T-cell (primary cell): ENCODE data around the gene TSC22D1. TPM values are rescaled to one million over a fixed set of nuclear protein-coding genes. Genes with fewer than 3 reads are reported as not detected.

ENCODE experiments used
- ATAC-seq, 4 experiments: fragments of 200-7000 bp in 3 of 4; fragments of 150-1000 bp in 1 of 4; cut with Tn5 transposase; replicated peaks in 1 of 4; 1 replicate in 3 of 4; 2 replicates in 1 of 4; pipeline ENCODE4 v1.10.0; 2021; ENCODE audit warnings: moderate library complexity in 3 of 4, mild to moderate bottlenecking in 2 of 4, moderate number of reproducible peaks in 1 of 4
- CTCF ChIA-PET, 2 donors: fragments of 300-600 bp; sonication (Branson Sonifier 250); formaldehyde crosslinking; loops; one replicate each; lab custom pipeline; 2022; ENCODE audit warnings: antibody characterized with exemption in 2 of 2; lab: Charles Lee
- POLR2A ChIA-PET, 2 donors: fragments of 300-600 bp; sonication (Branson Sonifier 250); formaldehyde crosslinking; loops; one replicate each; lab custom pipeline; 2022; ENCODE audit warnings: antibody characterized with exemption in 2 of 2; lab: Charles Lee
- DNase-seq, 35 experiments: peaks; one replicate each; pipeline versions ENCODE4 v3.0.0 to v3.0.0-alpha.2; 2013 to 2023
- H3K27ac ChIP-seq: one replicate; pipeline ENCODE4 v1.5.1; 2013; ENCODE audit warnings: low read length
- H3K27me3 ChIP-seq, 2 experiments: replicated peaks in 1 of 2; 1 replicate in 1 of 2; 2 replicates in 1 of 2; pipeline versions ENCODE4 v1.6.1 to v1.7.0; 2013; ENCODE audit warnings: low read length in 1 of 2, mixed read lengths in 1 of 2; ENCODE audit not compliant: control insufficient read depth in 2 of 2, insufficient read depth in 2 of 2; ENCODE audit errors: extremely low read depth in 1 of 2
- H3K36me3 ChIP-seq, 2 donors: 1 replicate in 1 of 2; 2 replicates in 1 of 2; pipeline versions ENCODE4 v1.6.1 to v1.7.0; 2013; ENCODE audit warnings: low read length in 1 of 2; ENCODE audit not compliant: control insufficient read depth in 2 of 2, insufficient read depth in 1 of 2; ENCODE audit errors: extremely low read depth in 1 of 2
- H3K4me1 ChIP-seq, 2 experiments: 1 replicate in 1 of 2; 2 replicates in 1 of 2; pipeline versions ENCODE4 v1.6.1 to v1.7.0; 2013; ENCODE audit warnings: low read length in 2 of 2, mixed read lengths in 1 of 2; ENCODE audit not compliant: insufficient read depth in 2 of 2, control insufficient read depth in 1 of 2; ENCODE audit errors: extremely low read depth in 1 of 2
- H3K4me3 ChIP-seq, 2 donors: 1 replicate in 1 of 2; 2 replicates in 1 of 2; pipeline versions ENCODE4 v1.5.1 to v1.7.0; 2013; ENCODE audit warnings: mild to moderate bottlenecking in 2 of 2, low read length in 1 of 2, moderate library complexity in 1 of 2; ENCODE audit not compliant: control insufficient read depth in 1 of 2; ENCODE audit errors: extremely low read depth in 1 of 2
- H3K9me3 ChIP-seq: 2 replicates; pipeline ENCODE4 v1.7.0; 2013
- H3K27ac Mint-ChIP-seq, 2 donors: one replicate each; pipeline ENCODE4 v1.8.0; 2020 to 2021; ENCODE audit warnings: mild to moderate bottlenecking in 2 of 2, mixed read lengths in 2 of 2
- H3K27me3 Mint-ChIP-seq, 2 donors: one replicate each; pipeline ENCODE4 v1.8.0; 2021 to 2022; ENCODE audit warnings: mixed read lengths in 2 of 2
- H3K36me3 Mint-ChIP-seq: one replicate; pipeline ENCODE4 v1.8.0; 2021; ENCODE audit warnings: mixed read lengths
- H3K4me1 Mint-ChIP-seq, 3 donors: one replicate each; pipeline ENCODE4 v1.8.0; 2020 to 2022; ENCODE audit warnings: mixed read lengths in 3 of 3, mild to moderate bottlenecking in 1 of 3
- H3K4me3 Mint-ChIP-seq, 3 donors: one replicate each; pipeline ENCODE4 v1.8.0; 2020 to 2022; ENCODE audit warnings: mild to moderate bottlenecking in 3 of 3, mixed read lengths in 3 of 3, moderate library complexity in 3 of 3
- H3K9me3 Mint-ChIP-seq, 3 donors: one replicate each; pipeline ENCODE4 v1.8.0; 2020 to 2022; ENCODE audit warnings: mixed read lengths in 3 of 3
- WGBS: methylation state at CpG from one replicate; pipeline ENCODE4 v1.1.5; 2013; ENCODE audit warnings: missing lambda C conversion rate; ENCODE audit not compliant: insufficient coverage; 5-methylcytosine and 5-hydroxymethylcytosine counted together
- total RNA-seq, 35 experiments: library from RNA in 6 of 35; stranded (reverse) in 6 of 35; fragments of 120-200 nt in 1 of 35; gene quantifications; one replicate each; pipeline versions ENCODE4 v1.2.1 to v1.2.4 and lab custom pipeline; 2013 to 2026

TSC22D1 gene
- total RNA-seq, 5 donors from 2014 or later (not counting 1 experiment from before 2014, with no cell fraction given): 32.5 to 40.4 (median 36.4) TPM

GRCh38 chr13:44420376-44421220, 155.5 kb downstream of the TSC22D1 start:
- Mint-ChIP-seq H3K9me3 (no peaks in the 10 kb centered on the region), H3K36me3 (no peaks in the 10 kb centered on the region), H3K4me3 (no peak overlapping the region), H3K27ac (no peak overlapping the region), H3K4me1 (no peaks in the 10 kb centered on the region), H3K27me3 (peaks cover 23 to 27% of the 10 kb centered on the region in 2 donors)
- CTCF ChIA-PET: interaction anchor here in 1 of 2 donors (0.6 to 0.8 kb wide), 2 partner anchors 79 to 216 kb away, joined by 3 to 6 read pairs; no protein-coding TSS in a partner anchor
- no peaks in the 10 kb centered on the region for H3K4me1 ChIP-seq
- H3K9me3 ChIP-seq: no peaks in the 10 kb centered on the region
- POLR2A ChIA-PET: no interaction called here
- DNase-seq (no peak), ATAC-seq (no peak)
- H3K27me3 ChIP-seq: peaks cover 0 to 20% of the 10 kb centered on the region in 2 experiments
- H3K27ac ChIP-seq: no peak overlapping the region
- 79% methylated on average over 10 of the region's 15 CpGs for WGBS
- no peak overlapping the region for H3K4me3 ChIP-seq
- no peaks in the 10 kb centered on the region for H3K36me3 ChIP-seq

GRCh38 chr13:44417876-44418275, 158.3 kb downstream of the TSC22D1 start:
- CTCF ChIA-PET: no interaction called here
- ATAC-seq: no peak
- no peaks in the 10 kb centered on the region for H3K9me3 Mint-ChIP-seq

GRCh38 chr13:44417446-44417845, 158.7 kb downstream of the TSC22D1 start:
- CTCF ChIA-PET: no interaction called here
- no peak overlapping the region for H3K27ac ChIP-seq
- no peak overlapping the region for H3K4me3 Mint-ChIP-seq
- peaks cover 0 to 1% (median 0%) of the 10 kb centered on the region in 3 donors for H3K4me1 Mint-ChIP-seq
- POLR2A ChIA-PET: no interaction called here
- no peaks in the 10 kb centered on the region for H3K9me3 ChIP-seq
- 71% methylated on average over 4 of the region's 8 CpGs for whole genome bisulfite sequencing
- H3K4me3 ChIP-seq: no peak overlapping the region
- peaks cover 0 to 8% of the 10 kb centered on the region in 2 experiments for H3K27me3 ChIP-seq
- DNase-seq: no peak
- ATAC-seq: no peak
- no peak overlapping the region for H3K27ac Mint-ChIP-seq
- no peaks in the 10 kb centered on the region for H3K4me1 ChIP-seq
- H3K36me3 Mint-ChIP-seq: no peaks in the 10 kb centered on the region
- peaks cover 7 to 8% of the 10 kb centered on the region in 2 donors for H3K27me3 Mint-ChIP-seq
- H3K9me3 Mint-ChIP-seq: no peaks in the 10 kb centered on the region
- H3K36me3 ChIP-seq: no peaks in the 10 kb centered on the region

More at GRCh38 chr13:44417876-44418275, 158.3 kb downstream of the TSC22D1 start:
- Histone ChIP-seq H3K27me3 (peaks cover 0 to 11% of the 10 kb centered on the region in 2 experiments), H3K9me3 (no peaks in the 10 kb centered on the region), H3K4me3 (no peak overlapping the region), H3K4me1 (no peaks in the 10 kb centered on the region), H3K27ac (no peak overlapping the region), H3K36me3 (no peaks in the 10 kb centered on the region)
- DNase-seq: no peak
- no peak overlapping the region for H3K4me3 Mint-ChIP-seq
- POLR2A ChIA-PET: no interaction called here
- no peaks in the 10 kb centered on the region for H3K36me3 Mint-ChIP-seq
- no peak overlapping the region for H3K27ac Mint-ChIP-seq
- WGBS: 30% methylated on average over 2 of the region's 7 CpGs
- H3K4me1 Mint-ChIP-seq: no peaks in the 10 kb centered on the region
- H3K27me3 Mint-ChIP-seq: peaks cover 7 to 13% of the 10 kb centered on the region in 2 donors

GRCh38 chr13:44416744-44417143, 159.4 kb downstream of the TSC22D1 start:
- Histone ChIP-seq H3K27me3 (peaks cover 0 to 8% of the 10 kb centered on the region in 2 experiments), H3K9me3 (no peaks in the 10 kb centered on the region), H3K4me3 (no peak overlapping the region), H3K36me3 (no peaks in the 10 kb centered on the region), H3K27ac (no peak overlapping the region), H3K4me1 (no peaks in the 10 kb centered on the region)
- POLR2A ChIA-PET: interaction anchor here in 1 of 2 donors (0.5 kb wide), 1 partner anchor 21 kb away, joined by 3 read pairs; no protein-coding TSS in a partner anchor
- no peak for ATAC-seq
- H3K36me3 Mint-ChIP-seq: no peaks in the 10 kb centered on the region
- CTCF ChIA-PET: no interaction called here
- no peak overlapping the region for H3K4me3 Mint-ChIP-seq
- H3K27me3 Mint-ChIP-seq: peaks cover 2 to 7% of the 10 kb centered on the region in 2 donors
- no peak for DNase-seq
- H3K9me3 Mint-ChIP-seq: no peaks in the 10 kb centered on the region
- peaks cover 0 to 5% (median 4%) of the 10 kb centered on the region in 3 donors for H3K4me1 Mint-ChIP-seq
- 83% methylated on average over 2 of the region's 6 CpGs for WGBS
- no peak overlapping the region for H3K27ac Mint-ChIP-seq

- POLR2A ChIA-PET: interaction anchor here in 1 of 2 donors (0.5 kb wide), 1 partner anchor 21 kb away, joined by 3 read pairs; no protein-coding TSS in a partner anchor
- Histone ChIP-seq H3K9me3 (no peaks in the 10 kb centered on the region), H3K27ac (no peak overlapping the region), H3K4me3 (no peak overlapping the region), H3K27me3 (peaks cover 0 to 8% of the 10 kb centered on the region in 2 experiments), H3K4me1 (no peaks in the 10 kb centered on the region), H3K36me3 (no peaks in the 10 kb centered on the region)
- Mint-ChIP-seq H3K9me3 (no peaks in the 10 kb centered on the region), H3K27me3 (peaks cover 0 to 7% of the 10 kb centered on the region in 2 donors), H3K36me3 (no peaks in the 10 kb centered on the region), H3K27ac (no peak overlapping the region), H3K4me1 (peaks cover 0 to 5% (median 4%) of the 10 kb centered on the region in 3 donors), H3K4me3 (no peak overlapping the region)
- no peak for DNase-seq
- CTCF ChIA-PET: no interaction called here
- no peak for ATAC-seq
- WGBS: 55% methylated on average over 10 of the region's 10 CpGs
Observed at GRCh38 chr13:44416301-44416700, 159.8 kb downstream of the TSC22D1 start.

GRCh38 chr13:44415815-44416214, 160.3 kb downstream of the TSC22D1 start:
- H3K9me3 ChIP-seq: no peaks in the 10 kb centered on the region
- H3K4me3 Mint-ChIP-seq: no peak overlapping the region
- no peaks in the 10 kb centered on the region for H3K9me3 Mint-ChIP-seq
- DNase-seq: no peak
- H3K36me3 Mint-ChIP-seq: no peaks in the 10 kb centered on the region
- peaks cover 0 to 5% (median 4%) of the 10 kb centered on the region in 3 donors for H3K4me1 Mint-ChIP-seq
- peaks cover 0 to 7% of the 10 kb centered on the region in 2 experiments for H3K27me3 ChIP-seq
- no peaks in the 10 kb centered on the region for H3K4me1 ChIP-seq
- H3K27ac Mint-ChIP-seq: no peak overlapping the region
- peaks cover 0 to 3% of the 10 kb centered on the region in 2 donors for H3K27me3 Mint-ChIP-seq
- no peak overlapping the region for H3K4me3 ChIP-seq
- POLR2A ChIA-PET: no interaction called here
- CTCF ChIA-PET: no interaction called here
- WGBS: 89% methylated on average over 13 of the region's 15 CpGs
- H3K36me3 ChIP-seq: no peaks in the 10 kb centered on the region
- H3K27ac ChIP-seq: no peak overlapping the region
- no peak for ATAC-seq
